GF-D8 (cell line): ENCODE measurements around the gene CETP.
"Not testable (repeated sequence)": the region's sequence is repeated elsewhere in the genome, so short reads cannot be mapped to it uniquely, and the experiment has no call there.

ENCODE experiments used
- DNase-seq: peaks from one replicate; lab custom pipeline; 2025; lab: John Stamatoyannopoulos, UW

CETP gene

GRCh38 chr16:56934599-56935145 lies 27.1 kb upstream of the CETP start:
- not testable (repeated sequence) for DNase-seq

DNA sequence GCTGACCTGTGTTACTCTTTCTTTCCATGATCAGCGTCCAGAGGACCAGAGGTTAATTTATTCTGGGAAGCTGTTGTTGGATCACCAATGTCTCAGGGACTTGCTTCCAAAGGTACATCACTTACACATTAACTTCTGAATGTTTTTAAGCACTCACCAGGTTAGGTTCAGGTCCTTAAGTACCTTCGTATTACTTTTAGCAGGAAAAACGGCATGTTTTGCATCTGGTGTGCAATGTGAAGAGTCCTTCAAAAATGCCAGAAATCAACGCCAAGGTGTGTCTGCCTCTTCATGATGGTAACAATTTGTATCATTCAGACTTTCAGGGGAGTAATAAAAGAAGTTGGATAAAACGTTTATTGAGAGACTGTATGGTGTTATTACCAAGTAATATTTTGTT lies 26.5 kb upstream of the CETP start:
- DNase-seq, result no peak

- no peak for DNase-seq
These were observed 25.3 kb upstream of the CETP start for GRCh38 chr16:56936491-56936890.

GRCh38 chr16:56936950-56937349 lies 24.8 kb upstream of the CETP start:
- DNase-seq, result no peak

DNA sequence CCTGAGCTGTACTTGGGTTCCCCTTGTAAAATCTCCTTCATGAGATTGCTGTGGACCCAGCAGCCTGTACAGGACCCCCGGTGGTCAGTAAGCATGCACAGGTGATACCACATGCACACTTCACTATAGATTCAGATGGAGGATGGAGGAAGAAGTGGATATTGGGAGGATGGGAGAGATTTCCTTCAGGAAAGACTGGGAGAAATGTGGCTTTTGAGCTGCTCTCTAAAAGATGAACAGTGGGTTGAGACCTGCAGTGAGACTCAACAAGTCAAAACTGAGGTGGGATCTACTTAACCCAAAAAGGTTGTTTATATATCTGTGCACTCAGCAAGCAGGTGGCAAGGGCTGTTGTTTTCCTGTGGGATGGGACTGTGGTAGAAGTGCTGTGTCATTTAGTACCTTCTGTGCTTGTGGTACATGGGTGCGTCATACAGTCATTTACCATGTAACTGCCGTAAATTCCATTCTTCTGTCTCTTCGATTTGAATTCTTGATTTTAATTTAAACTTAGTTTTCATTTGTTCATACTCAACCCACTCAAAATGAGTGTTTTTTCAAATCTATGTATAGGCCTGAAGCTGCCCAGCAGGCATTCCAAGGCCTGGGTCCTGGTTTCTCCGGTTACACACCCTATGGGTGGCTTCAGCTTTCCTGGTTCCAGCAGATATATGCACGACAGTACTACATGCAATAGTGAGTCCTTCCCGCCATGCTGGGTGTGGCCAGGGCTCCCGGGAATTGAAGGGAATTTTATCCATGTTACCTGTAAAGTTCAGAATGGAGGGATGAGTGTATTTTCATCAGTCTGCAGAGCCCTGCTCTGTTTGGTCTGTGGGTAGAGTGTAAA lies 22.9 kb upstream of the CETP start:
- no peak for DNase-seq

GRCh38 chr16:56939801-56940200 lies 21.9 kb upstream of the CETP start:
- DNase-seq, result no peak

GRCh38 chr16:56941092-56941491 lies 20.7 kb upstream of the CETP start:
- DNase-seq, result no peak

- no peak for DNase-seq
These were observed 19.9 kb upstream of the CETP start for GRCh38 chr16:56941856-56942331.

GRCh38 chr16:56943761-56944375 lies 17.9 kb upstream of the CETP start:
- DNase-seq, result no peak

DNA sequence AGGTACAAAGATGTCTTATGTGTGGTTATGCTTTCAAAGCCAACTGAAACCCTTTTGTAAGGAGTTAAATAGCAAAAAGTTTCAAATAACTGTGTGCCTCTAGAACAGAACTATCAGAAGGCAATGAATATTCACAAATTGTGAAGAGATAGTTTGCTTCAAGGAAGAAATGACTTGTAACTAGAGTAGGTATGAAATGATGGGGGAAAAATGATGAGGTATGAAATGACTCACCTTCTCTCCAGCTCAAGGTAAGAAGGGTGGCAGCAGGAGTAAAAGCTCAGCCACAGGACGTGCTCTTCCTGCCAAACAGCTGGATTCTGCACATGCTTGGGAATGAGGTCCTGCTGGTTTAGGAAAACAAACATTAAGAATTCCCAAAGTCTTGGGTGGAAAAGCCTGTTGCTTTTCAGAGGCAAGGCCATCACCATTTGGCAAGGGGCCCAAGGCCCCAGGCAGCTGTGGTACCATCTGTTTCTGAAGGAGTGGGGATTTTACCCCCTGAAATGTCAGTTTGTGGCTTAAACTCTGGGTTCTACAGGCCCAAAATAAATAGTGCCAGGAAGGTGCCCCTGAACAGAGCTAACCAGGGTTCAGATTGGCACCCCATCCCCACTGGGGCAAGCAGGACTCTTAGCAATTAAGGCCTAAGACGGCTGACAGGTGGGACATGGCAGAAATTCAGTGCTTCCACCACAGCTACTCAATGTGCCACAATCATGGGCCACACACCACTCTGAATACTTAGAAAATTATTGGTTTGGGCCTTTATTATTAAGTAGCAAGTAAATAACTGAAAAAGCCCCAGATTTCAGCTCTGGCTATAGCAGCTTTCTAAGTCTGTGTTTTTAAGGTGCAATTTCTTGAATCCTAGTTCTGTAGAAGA lies 16.6 kb upstream of the CETP start:
- no peak for DNase-seq

DNA sequence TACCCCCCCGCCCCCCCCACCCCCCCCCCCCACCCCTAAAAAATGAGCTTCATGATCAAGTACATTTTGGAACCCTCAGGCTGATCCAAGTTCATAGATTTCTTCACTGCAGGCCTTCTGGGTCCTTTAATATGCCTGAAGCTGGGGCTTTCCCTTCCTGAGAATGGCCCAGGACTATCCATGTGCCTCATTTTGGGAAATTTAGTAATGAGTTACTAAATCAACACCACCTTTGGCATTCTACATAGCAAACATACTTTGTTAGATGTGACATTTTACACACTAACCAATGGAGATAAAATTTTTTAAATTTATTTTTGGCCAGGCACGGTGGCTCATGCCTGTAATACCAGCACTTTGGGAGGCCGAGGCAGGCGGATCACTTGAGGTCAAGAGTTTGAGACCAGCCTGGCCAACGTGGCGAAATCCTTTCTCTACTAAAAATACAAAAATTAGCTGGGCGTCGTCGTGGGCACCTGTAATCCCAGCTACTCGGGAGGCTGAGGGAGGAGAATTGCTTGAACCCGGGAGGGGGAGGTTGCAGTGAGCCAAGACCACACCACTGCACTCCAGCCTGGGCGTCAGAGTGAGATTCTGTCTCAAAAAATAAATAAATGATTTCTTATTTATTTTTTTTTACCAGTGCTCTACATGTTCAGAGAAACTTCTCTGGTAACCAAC lies 15.8 kb upstream of the CETP start:
- no peak for DNase-seq

DNA sequence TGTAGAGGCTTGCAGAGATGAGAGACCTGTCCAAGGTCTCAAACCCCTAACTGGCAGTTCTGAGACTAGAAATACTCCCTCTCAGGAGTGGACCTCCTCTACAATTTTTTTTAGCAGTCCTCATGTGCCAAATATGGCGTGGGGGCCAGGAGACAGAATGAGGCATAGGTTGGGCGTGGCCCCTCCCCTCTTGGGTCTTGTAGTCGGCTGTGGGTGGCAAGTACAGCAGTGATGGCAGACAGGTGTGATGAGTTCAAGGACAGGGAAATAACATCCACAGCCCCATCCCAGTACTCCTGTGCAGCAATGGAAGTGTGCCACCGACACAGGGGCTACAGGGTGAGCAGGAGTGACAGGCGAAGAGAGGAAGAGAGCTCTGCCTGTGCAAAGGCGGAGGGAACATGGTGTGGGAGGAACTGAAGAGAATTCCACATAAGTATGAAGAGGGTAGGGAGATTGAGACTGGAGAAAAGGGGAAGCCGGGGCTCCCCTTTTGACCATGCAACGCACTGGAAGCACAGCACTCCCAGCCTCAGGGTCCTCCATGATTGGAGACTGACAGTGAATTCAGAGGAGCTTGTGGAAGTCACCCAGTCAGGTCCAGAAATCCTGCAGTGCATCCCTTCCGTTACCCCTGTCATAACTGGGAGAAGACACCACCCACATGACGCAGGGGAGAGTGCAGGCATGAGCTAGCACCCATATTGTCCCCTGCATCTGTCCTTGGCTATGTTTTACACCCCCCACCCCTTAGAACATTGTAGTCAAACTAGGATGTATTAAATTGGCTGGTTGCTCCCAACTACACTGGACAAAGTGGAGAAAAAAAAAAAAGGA lies 14.8 kb upstream of the CETP start:
- DNase-seq, result no peak

GRCh38 chr16:56947604-56947995 lies 14.2 kb upstream of the CETP start:
- DNase-seq, result no peak

DNA sequence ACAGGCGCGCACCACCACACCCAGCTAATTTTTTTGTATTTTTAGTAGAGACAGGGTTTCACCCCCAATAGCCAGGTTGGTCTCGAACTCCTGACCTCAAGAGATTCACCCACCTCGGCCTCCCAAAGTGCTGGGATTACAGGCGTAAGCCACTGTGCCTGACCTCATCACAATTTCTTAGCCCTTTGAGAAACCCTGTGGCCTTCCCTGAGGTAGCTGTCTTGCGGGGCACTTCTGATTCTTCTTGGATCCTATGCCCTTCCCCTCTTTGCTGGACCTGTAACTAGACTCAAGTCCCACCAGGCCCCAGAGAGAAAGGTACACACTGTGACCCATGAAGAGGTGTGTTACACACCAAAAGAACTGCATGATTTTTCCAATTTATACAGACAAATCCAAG lies 13.5 kb upstream of the CETP start:
- DNase-seq, result no peak

- DNase-seq, result no peak
These were observed 11.7 kb upstream of the CETP start for GRCh38 chr16:56950051-56950450.

- DNase-seq, result no peak
These were observed 11.3 kb upstream of the CETP start for GRCh38 chr16:56950455-56950854.

DNA sequence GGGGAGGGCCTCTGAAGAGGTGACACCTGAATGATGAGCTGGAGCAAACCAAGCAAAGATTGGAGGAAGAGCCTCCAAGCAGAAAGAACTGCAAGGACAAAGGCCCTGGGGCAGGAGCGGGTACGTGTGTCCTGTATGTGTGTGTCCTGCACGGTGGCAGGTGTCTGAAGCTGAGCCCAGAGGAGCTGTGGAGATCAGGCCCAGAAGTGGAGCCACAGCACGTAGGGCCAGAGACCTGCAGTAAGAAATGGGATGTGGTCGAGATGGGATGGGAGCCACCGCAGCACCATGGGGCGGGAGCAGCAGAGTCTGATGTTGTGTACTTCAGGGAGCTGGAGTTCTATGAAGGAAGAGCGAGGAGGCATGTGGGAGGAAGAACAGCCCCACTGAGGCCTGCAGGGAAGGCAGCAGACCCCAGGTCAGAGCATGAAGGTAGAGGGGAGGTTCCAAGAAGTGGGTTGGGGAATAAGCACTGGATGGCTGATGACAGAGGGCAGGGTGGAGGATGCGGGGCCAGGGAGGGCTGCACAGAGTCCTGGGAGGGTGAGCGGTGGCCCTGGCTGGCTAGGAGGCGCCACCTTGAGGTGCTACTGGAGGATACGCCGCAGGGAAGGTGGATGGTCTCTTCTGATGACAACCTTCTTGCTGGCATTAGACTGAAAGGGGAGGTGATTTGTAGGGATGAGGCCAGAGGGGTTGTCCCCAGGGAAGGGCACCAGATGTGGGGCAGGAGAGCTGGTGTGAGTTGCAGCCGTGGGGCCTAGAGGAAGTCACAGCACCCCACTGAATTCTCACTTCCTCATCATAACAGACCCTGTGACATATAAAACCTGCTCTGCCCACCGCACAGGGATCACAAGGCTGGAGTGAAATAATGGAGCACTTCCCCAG lies 10.6 kb upstream of the CETP start:
- DNase-seq, result peak; percentile 52

- no peak for DNase-seq
These were observed 8.7 kb upstream of the CETP start for GRCh38 chr16:56953006-56953405.

DNA sequence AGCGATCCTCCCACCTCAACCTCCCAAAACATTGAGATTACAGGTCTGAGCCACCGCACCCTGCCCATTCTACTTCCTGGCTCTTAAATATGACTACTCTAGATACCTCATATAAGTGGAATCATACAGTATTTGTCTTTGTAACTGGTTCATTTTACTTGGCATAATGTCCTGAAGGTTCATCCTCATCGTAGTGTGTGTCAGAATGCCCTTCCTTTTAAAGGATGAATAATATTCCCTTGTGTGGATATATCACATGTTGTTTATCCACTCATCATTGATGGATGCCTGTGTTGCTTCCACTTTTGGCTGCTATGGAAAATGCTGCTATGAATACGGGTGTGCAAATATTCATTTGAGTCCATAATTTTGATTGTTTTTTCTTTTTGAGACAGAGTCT lies 5.7 kb upstream of the CETP start:
- no peak for DNase-seq

DNA sequence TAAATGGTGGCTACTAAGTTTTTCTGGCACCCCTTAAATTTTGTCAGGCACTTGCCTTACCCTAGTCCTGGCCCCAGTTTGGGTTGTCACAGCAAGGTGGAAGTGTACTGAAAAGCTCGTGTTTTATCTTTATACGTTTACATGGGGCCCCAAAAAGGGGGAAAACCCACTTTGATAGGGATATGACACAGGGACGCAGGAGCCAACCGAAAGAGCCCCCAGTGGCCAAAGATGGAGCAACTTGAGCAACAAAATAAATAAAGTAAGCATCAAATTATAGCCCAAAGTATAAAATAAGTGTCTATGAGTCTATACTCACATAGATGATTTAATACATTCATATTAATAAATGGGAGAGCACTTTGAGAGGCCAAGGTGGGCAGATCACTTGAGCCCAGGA lies 5.0 kb upstream of the CETP start:
- no peak for DNase-seq
